Neutrophil (primary cell): ENCODE measurements around the gene PTF1A.

ENCODE experiments used
- H3K27ac ChIP-seq: fragments of 200-600 bp; sonication (generic); 2 replicates; pipeline ENCODE4 v1.5.1; 2016; ENCODE audit warnings: mild to moderate bottlenecking, moderate library complexity
- H3K27me3 ChIP-seq: fragments of 200-600 bp; sonication (generic); 2 replicates; pipeline ENCODE4 v1.6.0; 2016; ENCODE audit warnings: mild to moderate bottlenecking
- H3K36me3 ChIP-seq: fragments of 200-600 bp; sonication (generic); 2 replicates; pipeline ENCODE4 v1.5.1; 2017
- H3K4me1 ChIP-seq, 2 experiments: fragments of 200-600 bp in 1 of 2; sonication (generic) in 1 of 2; 1 replicate in 1 of 2; 2 replicates in 1 of 2; pipeline versions ENCODE4 v1.5.1 to v1.6.1; 2013 to 2016; ENCODE audit warnings: low read depth in 1 of 2, low read length in 1 of 2, mild to moderate bottlenecking in 1 of 2, moderate library complexity in 1 of 2; ENCODE audit not compliant: control insufficient read depth in 1 of 2, insufficient read depth in 1 of 2
- H3K4me3 ChIP-seq, 2 experiments: fragments of 200-600 bp in 1 of 2; sonication (generic) in 1 of 2; 1 replicate in 1 of 2; 2 replicates in 1 of 2; pipeline ENCODE4 v1.5.1; 2013 to 2016; ENCODE audit warnings: low read depth in 1 of 2, low read length in 1 of 2, mild to moderate bottlenecking in 1 of 2, moderate library complexity in 1 of 2
- H3K9me3 ChIP-seq: fragments of 200-600 bp; sonication (generic); 2 replicates; pipeline ENCODE4 v1.5.1; 2016
- TF ChIP-seq, protein P1 (sequence below): fragments of 200-600 bp; sonication (generic); IDR thresholded peaks from 2 replicates; pipeline ENCODE4 v1.5.1; 2016; ENCODE audit warnings: antibody characterized with exemption

The PTF1A gene

DNA sequence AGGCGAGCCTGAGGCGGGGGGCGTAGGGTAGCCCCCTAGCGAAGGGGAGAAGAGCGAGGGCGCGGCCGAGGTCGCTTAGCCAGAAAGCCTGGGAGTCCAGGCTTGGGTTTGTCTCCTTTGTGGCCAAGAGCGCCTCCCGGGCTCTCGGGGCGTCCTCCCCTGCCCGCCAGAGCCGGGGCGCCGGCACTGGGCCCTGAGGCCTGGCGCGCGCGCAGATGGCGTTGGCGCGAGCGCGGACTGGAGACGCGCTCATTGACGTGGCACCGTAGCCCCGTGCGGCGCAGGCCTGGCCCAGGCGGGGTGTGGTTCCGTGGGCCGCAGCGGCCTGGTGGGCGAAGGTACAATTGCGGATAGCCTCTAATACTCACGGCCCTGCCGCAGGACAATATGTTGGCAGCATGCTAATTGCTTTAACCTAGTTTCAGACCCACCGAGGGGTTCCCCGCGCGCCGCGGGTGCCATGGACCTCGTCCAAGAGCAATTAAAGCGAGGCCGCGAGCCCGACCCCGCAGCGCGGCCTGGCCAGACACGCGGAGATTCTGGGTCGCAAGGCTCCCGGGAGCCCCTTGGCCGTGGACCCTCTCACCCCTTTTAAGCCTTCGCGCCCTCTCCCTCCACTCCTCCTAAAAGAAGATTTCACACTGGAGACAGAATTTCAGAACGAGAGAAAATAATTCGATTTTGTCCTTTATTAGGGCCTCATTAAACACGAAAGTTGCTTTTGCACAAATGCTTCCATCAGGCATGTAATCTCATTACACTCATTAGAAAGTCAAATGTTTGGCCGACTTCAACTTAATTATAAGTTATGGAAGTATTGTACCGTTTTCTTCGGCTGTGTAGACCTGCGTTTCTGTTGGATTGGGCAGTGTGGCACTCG lies 3.1 kb downstream of the PTF1A start:
- Histone ChIP-seq H3K36me3 (no peaks in the 10 kb centered on the region), H3K9me3 (no peaks in the 10 kb centered on the region), H3K4me3 (no peak overlapping the region), H3K27me3 (peaks cover 100% of the 10 kb centered on the region), H3K4me1 (no peaks in the 10 kb centered on the region), H3K27ac (no peak overlapping the region)
- TF ChIP-seq, protein P1, sequence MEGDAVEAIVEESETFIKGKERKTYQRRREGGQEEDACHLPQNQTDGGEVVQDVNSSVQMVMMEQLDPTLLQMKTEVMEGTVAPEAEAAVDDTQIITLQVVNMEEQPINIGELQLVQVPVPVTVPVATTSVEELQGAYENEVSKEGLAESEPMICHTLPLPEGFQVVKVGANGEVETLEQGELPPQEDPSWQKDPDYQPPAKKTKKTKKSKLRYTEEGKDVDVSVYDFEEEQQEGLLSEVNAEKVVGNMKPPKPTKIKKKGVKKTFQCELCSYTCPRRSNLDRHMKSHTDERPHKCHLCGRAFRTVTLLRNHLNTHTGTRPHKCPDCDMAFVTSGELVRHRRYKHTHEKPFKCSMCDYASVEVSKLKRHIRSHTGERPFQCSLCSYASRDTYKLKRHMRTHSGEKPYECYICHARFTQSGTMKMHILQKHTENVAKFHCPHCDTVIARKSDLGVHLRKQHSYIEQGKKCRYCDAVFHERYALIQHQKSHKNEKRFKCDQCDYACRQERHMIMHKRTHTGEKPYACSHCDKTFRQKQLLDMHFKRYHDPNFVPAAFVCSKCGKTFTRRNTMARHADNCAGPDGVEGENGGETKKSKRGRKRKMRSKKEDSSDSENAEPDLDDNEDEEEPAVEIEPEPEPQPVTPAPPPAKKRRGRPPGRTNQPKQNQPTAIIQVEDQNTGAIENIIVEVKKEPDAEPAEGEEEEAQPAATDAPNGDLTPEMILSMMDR: no peak

DNA sequence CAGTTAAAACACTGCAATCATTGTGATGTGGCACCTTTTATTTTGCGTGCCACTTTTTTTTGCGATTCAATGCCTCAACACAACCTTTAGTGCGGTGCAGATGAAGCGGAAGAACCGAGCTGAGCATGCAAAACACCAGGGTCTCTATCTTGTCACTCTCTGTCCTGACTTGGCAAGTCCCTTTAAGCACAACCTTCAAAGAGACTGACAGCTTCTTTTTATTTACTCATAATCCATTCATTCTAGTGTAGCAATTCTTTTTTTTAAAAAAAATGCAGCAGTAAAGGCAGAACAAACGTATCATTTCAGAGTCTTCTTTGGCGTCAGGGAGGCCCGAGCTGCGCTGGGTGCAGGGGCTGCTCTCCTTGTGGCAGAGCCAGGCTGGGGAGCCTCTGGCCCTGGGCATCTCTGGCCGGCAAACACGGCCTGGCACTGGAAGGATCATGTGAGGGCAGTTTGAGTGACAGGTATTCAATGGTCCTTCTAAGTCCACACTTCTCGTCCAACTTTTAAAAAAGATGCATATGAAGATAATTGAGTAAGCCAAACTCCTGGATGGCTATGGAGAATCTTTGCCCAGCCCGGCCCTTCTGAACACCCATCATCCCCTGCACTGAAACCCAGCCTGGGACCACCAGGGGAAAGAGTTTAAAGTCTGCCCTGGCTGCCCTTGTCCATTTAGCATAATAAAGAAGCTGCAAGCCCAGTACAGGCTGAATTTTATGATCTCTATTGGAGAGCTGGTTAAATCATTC lies 3.9 kb downstream of the PTF1A start:
- Histone ChIP-seq H3K36me3 (no peaks in the 10 kb centered on the region), H3K9me3 (no peaks in the 10 kb centered on the region), H3K4me1 (no peaks in the 10 kb centered on the region), H3K27ac (no peak overlapping the region), H3K4me3 (no peak overlapping the region), H3K27me3 (peaks cover 100% of the 10 kb centered on the region)
- TF ChIP-seq, protein P1: no peak

DNA sequence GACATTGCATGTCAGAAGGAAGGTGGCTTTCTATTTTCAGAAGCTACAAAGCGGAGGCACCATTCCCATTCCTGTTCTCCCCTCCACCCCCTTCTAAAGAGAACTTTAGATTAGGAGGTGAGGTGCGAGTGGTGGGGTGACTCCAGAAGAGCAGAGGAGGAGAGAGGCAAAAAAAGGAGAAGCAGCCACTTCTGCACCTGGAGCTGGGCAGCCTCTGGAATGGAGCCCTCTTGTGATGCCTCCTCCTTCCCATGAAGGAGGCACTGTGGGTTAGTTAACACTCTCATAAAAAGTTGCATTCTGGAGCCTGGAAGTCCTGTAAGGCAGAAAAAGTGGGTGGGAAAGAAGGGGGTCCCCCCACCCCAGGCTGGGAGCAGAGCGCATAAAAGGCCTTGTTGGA lies 4.8 kb downstream of the PTF1A start:
- no peak overlapping the region for H3K4me3 ChIP-seq
- H3K36me3 ChIP-seq: no peaks in the 10 kb centered on the region
- TF ChIP-seq, protein P1: no peak
- no peaks in the 10 kb centered on the region for H3K4me1 ChIP-seq
- no peak overlapping the region for H3K27ac ChIP-seq
- no peaks in the 10 kb centered on the region for H3K9me3 ChIP-seq
- peaks cover 100% of the 10 kb centered on the region for H3K27me3 ChIP-seq

DNA sequence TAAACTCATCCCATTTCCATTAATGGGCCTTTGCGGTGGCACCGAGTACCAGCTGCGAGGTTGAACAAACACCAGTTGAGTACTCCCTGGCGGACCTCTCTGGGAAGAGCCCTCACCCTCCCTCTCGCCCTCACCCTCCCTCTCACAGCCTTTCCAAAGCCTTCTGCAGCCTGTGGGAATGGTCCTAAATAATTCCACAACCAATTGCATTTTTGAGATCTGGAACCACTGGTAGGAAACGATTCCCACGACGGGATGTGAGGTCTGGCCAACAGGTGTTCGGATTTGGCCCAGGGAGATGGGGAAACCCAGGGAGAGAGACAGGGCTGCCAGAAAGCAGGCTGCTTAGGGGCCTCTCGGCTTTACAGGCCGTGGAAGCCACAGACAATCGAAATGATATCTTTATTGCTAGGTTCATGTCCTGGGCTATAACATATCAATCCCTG lies 5.3 kb downstream of the PTF1A start:
- Histone ChIP-seq H3K36me3 (no peaks in the 10 kb centered on the region), H3K27me3 (peaks cover 100% of the 10 kb centered on the region), H3K4me1 (no peaks in the 10 kb centered on the region), H3K4me3 (no peak overlapping the region), H3K9me3 (no peaks in the 10 kb centered on the region), H3K27ac (no peak overlapping the region)
- TF ChIP-seq, protein P1: no peak

DNA sequence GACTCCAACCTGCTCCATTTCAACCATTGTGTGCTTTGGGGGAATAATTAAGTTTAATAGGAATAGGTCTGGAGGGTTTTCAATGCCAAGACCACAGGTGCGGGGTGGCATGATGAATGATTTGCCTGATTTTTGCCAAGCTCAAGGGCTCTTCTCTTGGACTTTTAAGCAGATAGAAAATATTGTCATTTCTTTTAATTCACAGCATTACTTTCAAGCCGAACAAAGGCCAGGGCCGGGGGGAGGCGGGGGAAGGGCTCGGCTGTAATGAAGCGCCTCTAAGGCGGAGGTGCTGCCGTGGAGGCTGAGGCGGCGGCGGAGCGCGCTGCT lies 6.5 kb downstream of the PTF1A start:
- Histone ChIP-seq H3K9me3 (no peaks in the 10 kb centered on the region), H3K27me3 (peaks cover 100% of the 10 kb centered on the region), H3K4me1 (no peaks in the 10 kb centered on the region), H3K4me3 (no peak overlapping the region), H3K36me3 (no peaks in the 10 kb centered on the region), H3K27ac (no peak overlapping the region)
- TF ChIP-seq, protein P1: no peak
